Glomerular visceral epithelial cell (primary cell): Measurements from ENCODE around the gene ARHGAP45.

Source experiments
- DNase-seq: peaks from one replicate; pipeline ENCODE4 v3.0.0-alpha.2; 2016; ENCODE audit errors: extremely low spot score

ARHGAP45 gene

GRCh38 chr19:1070931-1071791 lies 4.2 kb downstream of the ARHGAP45 start:
- DNase-seq = no peak

- DNase-seq = no peak
Measured at GRCh38 chr19:1072371-1073015, 5.5 kb downstream of the ARHGAP45 start.

- DNase-seq = no peak
Measured at GRCh38 chr19:1073063-1073955, 6.3 kb downstream of the ARHGAP45 start.

- no peak for DNase-seq
Measured at GRCh38 chr19:1073956-1074517, 7.1 kb downstream of the ARHGAP45 start.

- no peak for DNase-seq
Measured at GRCh38 chr19:1074544-1075283, 7.7 kb downstream of the ARHGAP45 start.

- no peak for DNase-seq
Measured at GRCh38 chr19:1076046-1076386, 9.0 kb downstream of the ARHGAP45 start.

- peak; percentile 56 for DNase-seq
Measured at GRCh38 chr19:1076951-1077350, 10.0 kb downstream of the ARHGAP45 start.

- no peak for DNase-seq
Measured at GRCh38 chr19:1079566-1080111, 12.7 kb downstream of the ARHGAP45 start.

- DNase-seq = no peak
Measured at GRCh38 chr19:1080360-1081161, 13.6 kb downstream of the ARHGAP45 start.

- DNase-seq = no peak
Measured at GRCh38 chr19:1081301-1082164, 14.6 kb downstream of the ARHGAP45 start.

GRCh38 chr19:1082165-1082927 lies 15.4 kb downstream of the ARHGAP45 start:
- no peak for DNase-seq

- no peak for DNase-seq
Measured at GRCh38 chr19:1082928-1083816, 16.2 kb downstream of the ARHGAP45 start.

GRCh38 chr19:1084024-1084868 lies 17.3 kb downstream of the ARHGAP45 start:
- peak; percentile 68 for DNase-seq

GRCh38 chr19:1085053-1085658 lies 18.2 kb downstream of the ARHGAP45 start:
- no peak for DNase-seq

GRCh38 chr19:1085676-1086442 lies 18.9 kb downstream of the ARHGAP45 start:
- no peak for DNase-seq
